GM12878 (cell line): ENCODE data around the gene CACNA1E. TPM values are rescaled to one million over a fixed set of nuclear protein-coding genes. Genes with fewer than 3 reads are reported as not detected.

Source experiments
- ATAC-seq: fragments of 200-7000 bp; cut with Tn5 transposase; 3 replicates; pipeline ENCODE4 v1.9.1; 2020; ENCODE audit warnings: mild to moderate bottlenecking, moderate library complexity
- BruUV-seq: library from RNA; stranded (reverse); fragments of 400-500 nt; replicated peaks from 2 replicates; lab custom pipeline; 2021; lab: Mats Ljungman, UMichigan
- CTCF ChIA-PET: fragments of 300-600 bp; sonication (Branson Sonifier 250); formaldehyde crosslinking; extraction: SDS; loops from one replicate; lab custom pipeline; 2021; ENCODE audit warnings: inconsistent platforms; lab: Yijun Ruan, JAX
- POLR2A ChIA-PET: fragments of 350-600 bp; formaldehyde crosslinking; extraction: SDS; loops from one replicate; lab custom pipeline; 2021; ENCODE audit warnings: inconsistent platforms; lab: Charles Lee
- RAD21 ChIA-PET: fragments of 300-600 bp; sonication (Branson Sonifier 250); formaldehyde crosslinking; loops from one replicate; lab custom pipeline; 2023; ENCODE audit warnings: antibody characterized with exemption; ENCODE audit not compliant: unreplicated experiment; lab: Charles Lee
- SMC1A ChIA-PET: fragments of 300-600 bp; sonication (Branson Sonifier 250); formaldehyde crosslinking; loops from one replicate; lab custom pipeline; 2023; ENCODE audit not compliant: unreplicated experiment, uncharacterized antibody; lab: Charles Lee
- DNase-seq: peaks from one replicate; pipeline ENCODE4 v3.0.0-alpha.2; 2011; ENCODE audit warnings: low read depth, low spot score
- FAIRE-seq: peaks from 3 replicates; lab custom pipeline; 2011; peaks lifted over from hg19 to GRCh38; lab: Jason Lieb, UNC
- H2AFZ ChIP-seq: 2 replicates; pipeline ENCODE4 v1.6.0; 2011; ENCODE audit warnings: low read depth, low read length, control low read depth; ENCODE audit not compliant: control insufficient read depth
- H3K27ac ChIP-seq: 2 replicates; pipeline ENCODE4 v1.5.1; 2011; ENCODE audit warnings: control low read depth; ENCODE audit not compliant: control insufficient read depth, insufficient read depth
- H3K27me3 ChIP-seq, 2 experiments: replicated peaks in 1 of 2; 2 replicates each; pipeline versions ENCODE4 v1.6.0 to v1.6.1; 2011; ENCODE audit warnings: low read length in 1 of 2; ENCODE audit not compliant: control insufficient read depth in 2 of 2, insufficient read depth in 2 of 2
- H3K36me3 ChIP-seq, 2 experiments: 2 replicates each; pipeline ENCODE4 v1.5.1; 2011; ENCODE audit warnings: low read length in 1 of 2; ENCODE audit not compliant: control insufficient read depth in 2 of 2, insufficient read depth in 2 of 2
- H3K4me1 ChIP-seq: 2 replicates; pipeline ENCODE4 v1.6.1; 2011; ENCODE audit warnings: mild to moderate bottlenecking, low read length, moderate library complexity, mixed read lengths; ENCODE audit not compliant: control insufficient read depth, insufficient read depth
- H3K4me2 ChIP-seq: 2 replicates; pipeline ENCODE4 v1.6.0; 2011; ENCODE audit warnings: control low read depth; ENCODE audit not compliant: control insufficient read depth, insufficient read depth
- H3K4me3 ChIP-seq: fragments of 200-600 bp; sonication (generic); 2 replicates; pipeline ENCODE4 v1.5.1; 2016
- H3K79me2 ChIP-seq: 2 replicates; pipeline ENCODE4 v1.6.0; 2011; ENCODE audit warnings: low read length; ENCODE audit not compliant: control insufficient read depth, insufficient read depth
- H3K9ac ChIP-seq: 2 replicates; pipeline ENCODE4 v1.8.0; 2011; ENCODE audit warnings: low read length, control low read depth, mixed read lengths; ENCODE audit not compliant: control insufficient read depth, insufficient read depth
- H3K9me3 ChIP-seq: replicated peaks from 3 replicates; pipeline ENCODE4 v1.5.1; 2011; ENCODE audit warnings: mild to moderate bottlenecking, low read length; ENCODE audit not compliant: control insufficient read depth, insufficient read depth
- H4K20me1 ChIP-seq: 2 replicates; pipeline ENCODE4 v1.6.0; 2011; ENCODE audit not compliant: control insufficient read depth, insufficient read depth
- BHLHE40 ChIP-seq, 2 experiments: fragments of 450-650 bp in 1 of 2; IDR thresholded peaks; 2 replicates each; pipeline ENCODE4 v1.6.1; 2011 to 2017; ENCODE audit warnings: low read depth in 2 of 2, borderline replicate concordance in 1 of 2, improper control_type of control experiment in 1 of 2, low read length in 1 of 2, mild to moderate bottlenecking in 1 of 2
- CTCF ChIP-seq, 3 experiments: IDR thresholded peaks in 2 of 3; conservative IDR thresholded peaks in 1 of 3; 2 replicates each; pipeline ENCODE4 v1.5.1; 2011; ENCODE audit warnings: low read depth in 3 of 3, low read length in 3 of 3, mild to moderate bottlenecking in 3 of 3, control low read depth in 2 of 3, moderate library complexity in 2 of 3, inconsistent platforms in 1 of 3, mixed read lengths in 1 of 3; ENCODE audit not compliant: control insufficient read depth in 2 of 3, insufficient read depth in 1 of 3; ENCODE audit errors: extremely low read depth in 1 of 3
- EED ChIP-seq: sonication (generic); IDR thresholded peaks from 2 replicates; pipeline ENCODE4 v1.6.1; 2016; ENCODE audit warnings: antibody characterized with exemption, low read depth
- NR2C1 ChIP-seq: fragments of 450-650 bp; IDR thresholded peaks from 2 replicates; pipeline ENCODE4 v1.6.1; 2017; ENCODE audit warnings: antibody characterized with exemption, mild to moderate bottlenecking, moderate library complexity
- NRF1 ChIP-seq: conservative IDR thresholded peaks from 2 replicates; pipeline ENCODE4 v1.6.1; 2011; ENCODE audit warnings: mild to moderate bottlenecking, low read depth, low read length, improper control_type of control experiment
- PML ChIP-seq: IDR thresholded peaks from 2 replicates; pipeline ENCODE4 v1.6.1; 2012; ENCODE audit warnings: low read length, inconsistent platforms
- RAD21 ChIP-seq: IDR thresholded peaks from 2 replicates; pipeline ENCODE4 v1.6.1; 2011; ENCODE audit warnings: mild to moderate bottlenecking, low read depth, low read length, moderate library complexity; ENCODE audit not compliant: insufficient read depth
- RFX5 ChIP-seq: IDR thresholded peaks from 2 replicates; pipeline ENCODE4 v1.6.1; 2011; ENCODE audit warnings: low read depth, low read length, improper control_type of control experiment
- SIX5 ChIP-seq: IDR thresholded peaks from 2 replicates; pipeline ENCODE4 v1.6.1; 2011; ENCODE audit warnings: mild to moderate bottlenecking, low read depth, low read length, moderate library complexity; ENCODE audit not compliant: severe bottlenecking
- SKIL ChIP-seq: fragments of 450-650 bp; IDR thresholded peaks from 2 replicates; pipeline ENCODE4 v1.6.1; 2017; ENCODE audit warnings: mild to moderate bottlenecking, low read depth, inconsistent platforms; ENCODE audit not compliant: poor library complexity, severe bottlenecking
- WGBS: methylation state at CpG from one replicate; pipeline ENCODE4 v1.1.6; 2016; ENCODE audit warnings: low lambda C conversion rate; ENCODE audit not compliant: insufficient replicate concordance, insufficient coverage; ENCODE audit errors: missing lambda C conversion rate; 5-methylcytosine and 5-hydroxymethylcytosine counted together
- in situ Hi-C: fragments of 300-500 bp; cut with MboI; formaldehyde crosslinking; loops from 9 replicates; pipeline ENCODE4 v1.14.3; 2018; ENCODE audit warnings: mixed read lengths
- intact Hi-C: fragments of 100-400 bp; cut with micrococcal nuclease; formaldehyde crosslinking; loops from one replicate; pipeline ENCODE4 v1.14.2; 2022; ENCODE audit not compliant: unreplicated experiment
- polyA plus RNA-seq, 11 experiments: library from polyadenylated mRNA; depleted of rRNA in 4 of 11; unstranded in 6 of 11; stranded (reverse) in 5 of 11; fragments of >200 nt; fragmentation: Nextera tagmentation in 4 of 11; fragmentation: Illumina TruSeq in 1 of 11; extraction: Ambion mirVana in 4 of 11; extraction: Trizol in 1 of 11; gene quantifications; 1 replicate in 1 of 11; 2 replicates in 10 of 11; pipeline versions ENCODE4 v1.2.1 to v1.2.3, GENCODE V29; 2011 to 2016; ENCODE audit warnings: inconsistent platforms in 2 of 11, missing spikeins in 2 of 11, low read depth in 1 of 11
- total RNA-seq, 4 experiments: library from RNA; depleted of rRNA in 3 of 4; stranded (reverse); fragments of >200 nt in 3 of 4; fragmentation: Illumina TruSeq in 1 of 4; extraction: Trizol in 1 of 4; gene quantifications; 2 replicates each; pipeline versions ENCODE4 v1.2.1 to v1.2.3, GENCODE V29; 2013 to 2021

The CACNA1E gene
- total and polyA plus RNA-seq, 10 of the 15 experiments (the other 5 are each of a cell fraction or from before 2014, with no cell fraction given): 0.57 to 22.0 (median 8.5) TPM

- ATAC-seq (no peak), DNase-seq (no peak), FAIRE-seq (no peak)
- Histone ChIP-seq H4K20me1 (no peaks in the 10 kb centered on the region), H3K4me2 (no peak overlapping the region), H3K9ac (no peak overlapping the region), H3K36me3 (peaks cover 0 to 8% of the 10 kb centered on the region in 2 experiments; a peak in 3 of 4 replicates), H3K4me3 (no peak overlapping the region), H3K4me1 (no peaks in the 10 kb centered on the region), H3K9me3 (no peaks in the 10 kb centered on the region), H2AFZ (no peak overlapping the region), H3K79me2 (no peaks in the 10 kb centered on the region), H3K27me3 (no peaks in the 10 kb centered on the region), H3K27ac (no peak overlapping the region)
- intact Hi-C loops: no loop called here
- ChIA-PET POLR2A (no interaction called here), SMC1A (no interaction called here), RAD21 (no interaction called here), CTCF (no interaction called here)
- WGBS: 33% methylated on average over 3 of the region's 3 CpGs
- TF ChIP-seq EED: no peak
- TF ChIP-seq PML: no peak
- in situ Hi-C loops: no loop called here
- no TSS peak for BruUV-seq
Measured at GRCh38 chr1:181583598-181583997, 100.3 kb downstream of the CACNA1E start.

GRCh38 chr1:181587870-181588438, 104.6 kb downstream of the CACNA1E start:
- Histone ChIP-seq H3K4me3 (no peak overlapping the region), H4K20me1 (no peaks in the 10 kb centered on the region), H3K4me1 (no peaks in the 10 kb centered on the region), H3K4me2 (no peak overlapping the region), H3K79me2 (no peaks in the 10 kb centered on the region), H3K27ac (no peak overlapping the region), H3K9me3 (no peaks in the 10 kb centered on the region), H3K27me3 (no peaks in the 10 kb centered on the region), H3K36me3 (peaks cover 0 to 4% of the 10 kb centered on the region in 2 experiments; a peak in 2 of 4 replicates), H2AFZ (no peak overlapping the region), H3K9ac (no peak overlapping the region)
- SMC1A ChIA-PET: no interaction called here
- FAIRE-seq (no peak), DNase-seq (no peak), ATAC-seq (peak; percentile 70)
- intact Hi-C loops: loop anchor here (5.0 kb wide), 1 partner anchor 106 kb away; the partner anchor contains the start of gene CACNA1E
- RAD21 ChIA-PET: interaction anchor here (1.2 kb wide), 2 partner anchors 103 to 109 kb away, joined by 3 to 4 read pairs; no protein-coding TSS in a partner anchor
- BruUV-seq: no TSS peak
- in situ Hi-C loops: no loop called here
- CTCF ChIA-PET: interaction anchor here (0.6 to 1.7 kb wide), 6 partner anchors 13 to 348 kb away, joined by 3 to 4 read pairs (median 3); no protein-coding TSS in a partner anchor
- POLR2A ChIA-PET: no interaction called here
- WGBS: 76% methylated on average over 10 of the region's 10 CpGs
- TF ChIP-seq SKIL: no peak
- peak; percentile 25; the same call in 1 of the 2 replicates for TF ChIP-seq RAD21
- peak in 1 of 3 experiments; percentile 40; a peak in 2 of 6 replicates for TF ChIP-seq CTCF (IDR thresholded peaks at IDR 0.05 in 2 of 3, conservative IDR thresholded peaks at IDR 0.05 in 1 of 3; ENCODE audit: control insufficient read depth in 2 of 3, extremely low read depth in 1 of 3, insufficient read depth in 1 of 3, low read depth in 3 of 3, low read length in 3 of 3)
- peak in 1 of 2 experiments; percentile 43; a peak in 1 of 4 replicates for TF ChIP-seq BHLHE40 (IDR thresholded peaks at IDR 0.05; ENCODE audit: borderline replicate concordance in 1 of 2, low read depth in 2 of 2, low read length in 1 of 2)
- no peak for TF ChIP-seq RFX5
- no peak for TF ChIP-seq NR2C1
- TF ChIP-seq SIX5: no peak
- TF ChIP-seq NRF1: no peak
